Measurements from ENCODE around the gene ZNF516.

ZNF516 gene

DNA sequence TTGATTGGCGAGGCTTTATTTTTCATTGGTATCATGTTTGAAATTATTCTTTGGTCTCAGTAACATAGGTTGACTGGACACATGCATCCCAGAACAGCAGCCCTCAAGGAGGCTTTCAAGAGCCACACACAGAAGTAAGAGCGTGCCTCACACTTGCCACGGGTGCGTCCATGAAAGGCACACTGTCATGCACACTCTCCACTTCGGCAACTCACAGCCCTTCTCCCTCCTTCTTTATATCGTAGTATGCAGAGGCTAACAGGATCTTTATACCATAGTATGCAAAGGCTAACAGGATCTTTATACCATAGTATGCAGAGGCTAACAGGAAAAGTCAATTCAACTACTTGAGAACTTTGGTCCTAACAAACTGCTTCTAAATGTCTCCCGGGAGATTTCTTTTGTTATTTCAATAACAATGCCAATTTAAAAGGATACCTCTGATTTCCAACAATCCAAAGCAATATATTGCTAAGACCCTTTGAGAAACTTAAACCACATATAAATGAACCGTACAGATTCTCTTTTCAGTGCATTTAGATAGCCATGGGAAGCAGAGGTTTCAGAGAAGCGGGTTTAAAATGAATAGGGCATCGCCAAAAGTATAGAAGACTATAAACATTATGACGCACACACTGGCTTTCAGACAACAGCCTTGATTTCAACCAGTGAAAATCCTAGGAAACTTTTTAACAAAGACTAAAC lies 26.5 kb upstream of the ZNF516 start:
- DNase-seq (ENCODE audit: low spot score): no peak
- TF ChIP-seq, protein P1, sequence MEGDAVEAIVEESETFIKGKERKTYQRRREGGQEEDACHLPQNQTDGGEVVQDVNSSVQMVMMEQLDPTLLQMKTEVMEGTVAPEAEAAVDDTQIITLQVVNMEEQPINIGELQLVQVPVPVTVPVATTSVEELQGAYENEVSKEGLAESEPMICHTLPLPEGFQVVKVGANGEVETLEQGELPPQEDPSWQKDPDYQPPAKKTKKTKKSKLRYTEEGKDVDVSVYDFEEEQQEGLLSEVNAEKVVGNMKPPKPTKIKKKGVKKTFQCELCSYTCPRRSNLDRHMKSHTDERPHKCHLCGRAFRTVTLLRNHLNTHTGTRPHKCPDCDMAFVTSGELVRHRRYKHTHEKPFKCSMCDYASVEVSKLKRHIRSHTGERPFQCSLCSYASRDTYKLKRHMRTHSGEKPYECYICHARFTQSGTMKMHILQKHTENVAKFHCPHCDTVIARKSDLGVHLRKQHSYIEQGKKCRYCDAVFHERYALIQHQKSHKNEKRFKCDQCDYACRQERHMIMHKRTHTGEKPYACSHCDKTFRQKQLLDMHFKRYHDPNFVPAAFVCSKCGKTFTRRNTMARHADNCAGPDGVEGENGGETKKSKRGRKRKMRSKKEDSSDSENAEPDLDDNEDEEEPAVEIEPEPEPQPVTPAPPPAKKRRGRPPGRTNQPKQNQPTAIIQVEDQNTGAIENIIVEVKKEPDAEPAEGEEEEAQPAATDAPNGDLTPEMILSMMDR (IDR thresholded peaks at IDR 0.05; ENCODE audit: extremely low read depth, missing control alignments): no peak

DNA sequence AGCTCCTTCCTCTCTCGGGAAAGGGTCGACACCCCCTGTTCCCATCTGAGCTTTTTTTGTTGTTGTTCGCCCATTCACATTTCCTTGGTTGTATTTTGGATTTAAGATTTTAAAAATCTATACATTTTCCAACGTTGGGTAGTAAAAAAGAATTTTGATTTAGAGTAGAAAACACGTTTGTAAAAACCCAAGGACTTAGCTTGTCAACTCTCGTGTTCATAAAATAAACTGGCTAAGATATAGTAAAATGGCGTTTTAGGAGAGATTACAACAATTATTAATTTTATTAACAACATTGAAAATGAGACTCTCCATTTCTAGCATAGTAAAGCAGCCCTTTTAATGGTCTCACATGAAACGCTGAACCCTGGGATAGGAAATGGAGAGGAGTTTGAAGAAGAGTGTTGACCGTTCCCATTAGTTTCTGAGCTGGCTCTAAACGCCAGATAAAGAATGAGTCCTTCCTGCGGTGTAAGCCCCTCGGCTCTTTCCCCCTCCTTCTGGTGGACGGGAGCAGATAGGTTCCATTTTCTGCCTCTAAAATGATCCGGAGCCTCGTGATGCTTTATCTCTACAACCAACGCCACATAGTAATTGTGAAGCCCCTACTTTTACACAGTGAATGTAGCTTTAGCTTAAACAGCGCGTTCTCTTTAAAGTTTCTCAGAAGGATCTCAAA lies 24.0 kb upstream of the ZNF516 start:
- no peak for DNase-seq (ENCODE audit: low spot score)

DNA sequence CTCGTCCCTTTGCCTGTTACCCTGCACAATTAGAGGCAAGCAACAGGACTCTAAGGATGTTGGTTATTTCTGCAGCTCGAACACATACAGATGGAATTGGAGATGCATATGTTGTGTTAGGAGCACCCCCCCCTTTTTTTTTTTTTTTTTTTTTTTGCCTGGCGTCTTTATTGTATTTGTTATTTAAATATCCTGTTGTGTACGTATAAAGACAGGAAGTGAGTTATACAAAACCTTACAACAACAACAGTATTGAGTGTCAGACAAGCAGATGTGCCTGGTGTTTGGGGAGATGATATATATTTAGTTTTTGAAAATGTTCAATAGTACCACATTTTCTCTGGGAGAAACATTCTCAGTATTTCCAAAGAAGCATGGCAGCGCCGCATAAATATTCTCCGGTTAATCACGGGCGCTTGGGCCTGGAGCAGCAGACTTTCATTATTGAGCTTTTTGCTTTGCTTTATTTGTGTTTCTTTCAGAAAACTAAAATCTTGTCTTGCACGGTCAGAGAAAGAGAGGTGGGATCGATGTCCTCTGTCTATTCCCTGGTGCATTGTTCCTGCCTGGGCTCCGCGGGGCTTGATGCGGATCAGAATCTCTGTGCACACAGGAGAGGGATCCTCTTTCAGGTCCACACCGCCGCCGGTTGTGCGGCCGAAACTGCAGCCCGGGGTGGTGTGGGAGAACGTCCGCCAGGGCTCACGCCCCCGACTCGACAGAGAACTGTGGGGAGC lies 23.2 kb upstream of the ZNF516 start:
- DNase-seq (ENCODE audit: low spot score): no peak
- TF ChIP-seq, protein P1 (IDR thresholded peaks at IDR 0.05; ENCODE audit: extremely low read depth, missing control alignments): no peak

More for the DNA sequence above, 24.0 kb upstream of the ZNF516 start:
- TF ChIP-seq, protein P1 (IDR thresholded peaks at IDR 0.05; ENCODE audit: extremely low read depth, missing control alignments): no peak

DNA sequence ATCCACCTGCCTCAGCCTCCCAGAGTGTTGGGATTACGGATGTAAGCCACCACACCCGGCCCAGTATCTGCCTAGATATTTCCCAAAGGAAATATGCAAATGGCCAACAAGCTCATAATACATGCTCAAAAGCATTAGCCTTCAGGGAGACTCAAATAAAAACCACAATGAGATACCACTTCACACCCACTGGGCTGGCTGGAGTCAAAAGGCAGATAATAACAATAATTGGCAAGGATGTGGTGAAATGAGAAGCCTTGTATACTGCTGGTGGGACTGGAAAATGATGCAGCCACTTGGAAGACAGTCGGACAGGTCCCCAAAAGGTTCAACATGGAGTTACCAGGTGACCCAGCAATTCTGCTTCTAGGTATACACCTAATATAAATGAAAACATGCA lies 20.5 kb upstream of the ZNF516 start:
- DNase-seq (ENCODE audit: low spot score): no peak
- TF ChIP-seq, protein P1 (IDR thresholded peaks at IDR 0.05; ENCODE audit: extremely low read depth, missing control alignments): no peak

DNA sequence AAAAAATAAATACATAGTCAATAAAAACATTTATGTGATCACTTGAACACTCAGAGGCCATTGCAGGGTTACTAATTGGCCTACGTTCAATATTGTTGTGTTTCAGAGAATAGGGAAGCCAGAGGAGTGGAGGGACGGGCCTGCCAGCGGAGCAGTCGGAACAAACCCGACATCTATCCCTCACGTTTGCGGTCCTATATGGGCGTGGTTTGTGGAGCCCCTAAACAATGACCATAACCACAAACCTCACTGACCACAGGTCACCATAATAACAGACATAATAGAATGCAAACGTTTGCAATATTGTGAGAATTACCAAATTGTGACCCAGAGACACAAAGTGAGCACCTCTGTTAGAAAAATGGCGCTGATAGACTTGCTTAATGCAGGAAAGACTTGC lies 19.5 kb upstream of the ZNF516 start:
- DNase-seq (ENCODE audit: low spot score): no peak
- TF ChIP-seq, protein P1 (IDR thresholded peaks at IDR 0.05; ENCODE audit: extremely low read depth, missing control alignments): no peak

DNA sequence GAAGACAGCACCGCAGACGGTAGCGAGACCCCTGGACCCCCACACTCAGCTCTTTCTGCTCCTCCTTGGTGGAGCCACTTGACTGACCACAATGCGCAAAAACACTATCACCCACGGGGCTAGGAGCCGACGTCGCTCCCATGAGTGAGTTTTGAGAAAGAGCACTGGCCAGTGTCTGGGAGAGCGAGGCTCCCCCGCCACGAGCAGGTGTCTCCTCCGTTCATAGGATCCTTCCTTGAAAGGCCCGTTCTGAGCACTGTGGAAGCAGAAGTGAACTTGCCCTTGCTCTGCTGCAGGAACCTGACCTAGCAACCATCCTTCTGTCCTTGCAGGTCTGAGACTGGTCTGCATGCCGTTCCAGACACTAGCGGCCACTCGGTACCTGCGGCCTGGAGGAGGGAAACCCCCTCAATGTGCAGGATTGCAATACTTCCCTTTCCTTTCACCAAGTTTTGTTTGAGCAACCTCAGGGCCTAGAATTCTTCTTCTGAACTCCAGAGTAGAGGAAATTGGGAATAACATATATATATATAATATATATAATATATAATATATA lies 12.9 kb upstream of the ZNF516 start:
- TF ChIP-seq, protein P1 (IDR thresholded peaks at IDR 0.05; ENCODE audit: extremely low read depth, missing control alignments): no peak
- DNase-seq (ENCODE audit: low spot score): no peak

Data from GM20000 (cell line).